ENCODE results near the gene FYTTD1.

DNA sequence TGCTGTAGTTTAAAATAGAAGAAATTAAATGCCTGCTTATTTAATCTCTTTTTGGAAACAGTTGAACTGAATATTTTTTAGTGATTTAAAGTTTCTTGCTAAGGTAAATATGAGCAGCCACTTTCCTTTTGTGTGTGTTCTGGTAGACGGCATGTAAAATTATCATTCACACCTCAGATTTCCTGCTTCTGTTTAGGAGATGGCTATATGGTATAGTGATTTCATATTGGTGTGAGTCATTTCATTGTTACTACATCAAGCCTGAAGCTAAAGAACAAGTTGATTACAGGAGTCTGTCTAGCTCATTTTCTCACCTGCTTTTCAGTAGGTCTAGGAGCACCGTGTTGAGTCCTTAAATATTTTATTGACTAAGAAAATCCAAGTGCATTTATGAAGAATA is 43.6 kb downstream of the FYTTD1 start:
- TF ChIP-seq, protein P1, sequence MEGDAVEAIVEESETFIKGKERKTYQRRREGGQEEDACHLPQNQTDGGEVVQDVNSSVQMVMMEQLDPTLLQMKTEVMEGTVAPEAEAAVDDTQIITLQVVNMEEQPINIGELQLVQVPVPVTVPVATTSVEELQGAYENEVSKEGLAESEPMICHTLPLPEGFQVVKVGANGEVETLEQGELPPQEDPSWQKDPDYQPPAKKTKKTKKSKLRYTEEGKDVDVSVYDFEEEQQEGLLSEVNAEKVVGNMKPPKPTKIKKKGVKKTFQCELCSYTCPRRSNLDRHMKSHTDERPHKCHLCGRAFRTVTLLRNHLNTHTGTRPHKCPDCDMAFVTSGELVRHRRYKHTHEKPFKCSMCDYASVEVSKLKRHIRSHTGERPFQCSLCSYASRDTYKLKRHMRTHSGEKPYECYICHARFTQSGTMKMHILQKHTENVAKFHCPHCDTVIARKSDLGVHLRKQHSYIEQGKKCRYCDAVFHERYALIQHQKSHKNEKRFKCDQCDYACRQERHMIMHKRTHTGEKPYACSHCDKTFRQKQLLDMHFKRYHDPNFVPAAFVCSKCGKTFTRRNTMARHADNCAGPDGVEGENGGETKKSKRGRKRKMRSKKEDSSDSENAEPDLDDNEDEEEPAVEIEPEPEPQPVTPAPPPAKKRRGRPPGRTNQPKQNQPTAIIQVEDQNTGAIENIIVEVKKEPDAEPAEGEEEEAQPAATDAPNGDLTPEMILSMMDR (conservative IDR thresholded peaks at IDR 0.05; ENCODE audit: low read length), result no peak
- TF ChIP-seq EZH2phosphoT487 (IDR thresholded peaks at IDR 0.05; ENCODE audit: borderline replicate concordance), result no peak

Data from Loucy (cell line).